Measurements from ENCODE around the gene DDX51. TPM values are rescaled to one million over a fixed set of nuclear protein-coding genes. Genes with fewer than 3 reads are reported as not detected.

DDX51 gene
- total RNA-seq, 1 experiment from 2014 or later, result 38.1 TPM

DNA sequence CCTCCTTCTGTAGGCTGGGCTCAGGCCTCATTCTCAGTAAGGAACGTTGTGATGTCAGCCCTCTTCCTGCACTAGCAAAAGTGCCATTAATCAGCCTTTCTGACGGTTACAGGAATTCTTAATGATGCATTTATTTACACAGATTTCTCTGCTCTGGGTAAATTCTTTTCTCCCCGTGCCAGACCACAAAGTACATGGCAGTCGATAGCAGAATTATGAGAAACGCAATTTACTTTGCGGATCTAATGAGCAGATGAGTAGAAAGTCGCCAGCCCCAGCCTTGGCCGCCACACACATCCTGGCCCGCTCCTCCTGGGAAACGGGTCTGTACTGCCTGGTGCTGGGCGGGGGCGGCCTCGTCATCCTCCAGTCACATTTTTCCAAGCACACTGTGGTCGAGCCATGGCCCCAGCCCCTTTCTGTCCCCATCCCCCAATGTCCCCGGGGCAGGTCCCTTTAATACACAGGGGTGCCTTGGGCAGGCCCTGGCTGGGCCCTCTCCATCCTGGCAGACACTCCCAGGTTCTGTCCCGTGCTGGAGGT lies 26.0 kb upstream of the DDX51 start:
- Histone ChIP-seq H3K4me1 (ENCODE audit: control insufficient read depth in 1 of 2, insufficient read depth in 2 of 2, low read length in 2 of 2) (no peaks in the 10 kb centered on the region), H3K9ac (ENCODE audit: low read length) (no peak overlapping the region), H3K9me3 (ENCODE audit: control insufficient read depth in 1 of 2, insufficient read depth in 1 of 2, low read depth in 1 of 2, low read length in 2 of 2) (no peaks in the 10 kb centered on the region), H3K9me2 (ENCODE audit: insufficient read depth) (no peaks in the 10 kb centered on the region), H3K36me3 (ENCODE audit: control insufficient read depth in 1 of 2, insufficient read depth in 2 of 2, low read length in 2 of 2) (no peaks in the 10 kb centered on the region), H3K27me3 (ENCODE audit: insufficient read depth, low read length) (no peaks in the 10 kb centered on the region), H3K27ac (ENCODE audit: low read depth, low read length) (no peak overlapping the region), H4K20me1 (ENCODE audit: insufficient read depth) (no peaks in the 10 kb centered on the region), H3K79me2 (ENCODE audit: insufficient read depth, low read length) (no peaks in the 10 kb centered on the region), H2AFZ (ENCODE audit: low read depth, low read length, poor library complexity, severe bottlenecking) (no peak overlapping the region), H3K4me3 (replicated peaks in 1 of 2; ENCODE audit: low read depth in 1 of 2, low read length in 2 of 2) (no peak overlapping the region), H3K4me2 (ENCODE audit: low read length) (no peak overlapping the region)
- ATAC-seq (no peak), DNase-seq (ENCODE audit: low read depth, low spot score) (no peak)
- ChIA-PET CTCF (no interaction called here), RAD21 (ENCODE audit: low non-redundant PET in 1 of 2, low total read pairs in 2 of 2, uncharacterized antibody in 2 of 2, unreplicated experiment in 2 of 2) (no interaction called here), POLR2A (no interaction called here)
- TF ChIP-seq TCF7L2 (IDR thresholded peaks at IDR 0.05; ENCODE audit: borderline replicate concordance, extremely low read depth, insufficient read depth, insufficient read length) (no peak), ELF1 (IDR thresholded peaks at IDR 0.05; ENCODE audit: borderline replicate concordance, low read depth) (no peak), YY1 (IDR thresholded peaks at IDR 0.05; ENCODE audit: extremely low read depth, insufficient replicate concordance, low read depth, low read length) (no peak), EGR1 (IDR thresholded peaks at IDR 0.05; ENCODE audit: low read depth) (no peak), EZH2phosphoT487 (IDR thresholded peaks at IDR 0.05; ENCODE audit: borderline replicate concordance) (no peak), POLR2AphosphoS5 (IDR thresholded peaks at IDR 0.05; ENCODE audit: low read depth, low read length) (no peak), SIN3A (IDR thresholded peaks at IDR 0.05; ENCODE audit: low read depth) (no peak), FOSL1 (IDR thresholded peaks at IDR 0.05; ENCODE audit: low read depth) (no peak), POLR2A (IDR thresholded peaks at IDR 0.05; ENCODE audit: borderline replicate concordance, extremely low read depth, insufficient read depth, insufficient read length) (no peak), JUND (IDR thresholded peaks at IDR 0.05) (no peak), MAX (IDR thresholded peaks at IDR 0.05) (no peak), EZH2 (IDR thresholded peaks at IDR 0.05) (no peak), CBX3 (IDR thresholded peaks at IDR 0.05; ENCODE audit: low read depth) (no peak), SP1 (IDR thresholded peaks at IDR 0.05; ENCODE audit: low read depth) (no peak), CTCF (IDR thresholded peaks at IDR 0.05 in 2 of 3, conservative IDR thresholded peaks at IDR 0.05 in 1 of 3; ENCODE audit: borderline replicate concordance in 1 of 3, insufficient read depth in 1 of 3, low read depth in 2 of 3, low read length in 2 of 3) (no peak), ZBTB33 (IDR thresholded peaks at IDR 0.05; ENCODE audit: extremely low read depth, insufficient replicate concordance, low read length) (no peak), ZNF274 (IDR thresholded peaks at IDR 0.05; ENCODE audit: low read depth, low read length) (no peak)
- intact Hi-C loops (cut with micrococcal nuclease), result no loop called here
- BruUV-seq (replicated peaks), result no TSS peak

All from HCT116 (cell line).